IPS-NIHi11 (cell line): ENCODE results near the gene TCF7L2.
A peak's percentile ranks its signal among the peaks of the same experiment; 100 is the strongest.

ENCODE experiments used
- DNase-seq: peaks from one replicate; pipeline ENCODE4 v3.0.0; 2012; ENCODE audit warnings: mixed read lengths, low spot score

TCF7L2 gene

GRCh38 chr10:112966194-112966855, 16.3 kb downstream of the TCF7L2 start:
- no peak for DNase-seq

- no peak for DNase-seq
These were observed 17.2 kb downstream of the TCF7L2 start for GRCh38 chr10:112967200-112967599.

GRCh38 chr10:112969131-112969530, 19.1 kb downstream of the TCF7L2 start:
- DNase-seq: no peak

GRCh38 chr10:112969542-112969941, 19.5 kb downstream of the TCF7L2 start:
- DNase-seq: peak; percentile 9

- no peak for DNase-seq
These were observed 20.0 kb downstream of the TCF7L2 start for GRCh38 chr10:112970021-112970420.

- DNase-seq: no peak
These were observed 22.6 kb downstream of the TCF7L2 start for GRCh38 chr10:112972606-112973005.

GRCh38 chr10:112973046-112973445, 23.0 kb downstream of the TCF7L2 start:
- no peak for DNase-seq

- no peak for DNase-seq
These were observed 23.8 kb downstream of the TCF7L2 start for GRCh38 chr10:112973805-112974204.

- no peak for DNase-seq
These were observed 27.4 kb downstream of the TCF7L2 start for GRCh38 chr10:112977426-112977898.

- no peak for DNase-seq
These were observed 29.9 kb downstream of the TCF7L2 start for GRCh38 chr10:112979927-112980326.

GRCh38 chr10:112980937-112981336, 30.9 kb downstream of the TCF7L2 start:
- DNase-seq: no peak

GRCh38 chr10:112981553-112981952, 31.5 kb downstream of the TCF7L2 start:
- DNase-seq: no peak

GRCh38 chr10:112983444-112984056, 33.5 kb downstream of the TCF7L2 start:
- no peak for DNase-seq

- DNase-seq: no peak
These were observed 34.7 kb downstream of the TCF7L2 start for GRCh38 chr10:112984756-112985155.

GRCh38 chr10:112985690-112986543, 35.9 kb downstream of the TCF7L2 start:
- DNase-seq: no peak

GRCh38 chr10:112986544-112987190, 36.6 kb downstream of the TCF7L2 start:
- DNase-seq: no peak

GRCh38 chr10:112988839-112989406, 38.9 kb downstream of the TCF7L2 start:
- no peak for DNase-seq

GRCh38 chr10:112989826-112990225, 39.8 kb downstream of the TCF7L2 start:
- no peak for DNase-seq

- no peak for DNase-seq
These were observed 40.2 kb downstream of the TCF7L2 start for GRCh38 chr10:112990271-112990670.

GRCh38 chr10:112991888-112992491, 41.9 kb downstream of the TCF7L2 start:
- no peak for DNase-seq

- no peak for DNase-seq
These were observed 46.4 kb downstream of the TCF7L2 start for GRCh38 chr10:112996462-112996861.

- DNase-seq: no peak
These were observed 49.1 kb downstream of the TCF7L2 start for GRCh38 chr10:112999102-112999501.
